ENCODE data around the gene KLHDC4. TPM values are rescaled to one million over a fixed set of nuclear protein-coding genes. Genes with fewer than 3 reads are reported as not detected.

Gene KLHDC4
- total and polyA plus RNA-seq, 2 experiments from 2014 or later = 12.8 to 15.6 TPM

DNA sequence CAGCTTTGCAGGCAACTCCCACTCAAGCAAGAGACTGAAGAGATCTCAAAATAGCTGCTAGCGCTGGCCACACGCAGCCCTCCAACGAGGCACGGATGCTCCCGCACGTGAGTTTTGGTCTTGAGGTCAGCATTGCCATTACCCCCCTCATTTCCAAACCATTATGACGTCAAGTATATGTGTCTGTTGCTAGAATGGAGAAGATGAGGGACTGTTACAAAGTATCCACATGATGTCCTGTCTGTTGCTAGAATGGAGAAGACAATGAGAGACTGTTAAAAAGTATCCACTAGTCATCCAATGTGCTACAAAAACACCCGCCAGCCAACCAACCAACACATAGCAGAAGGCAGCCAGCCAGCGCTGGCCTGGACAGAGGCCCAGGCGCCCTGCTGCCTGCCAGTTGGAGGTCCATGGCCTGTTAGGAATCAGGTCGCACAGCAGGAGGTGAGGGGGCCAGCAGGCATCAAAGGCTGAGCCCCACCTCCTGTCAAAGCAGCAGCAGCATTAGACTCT, 24.8 kb downstream of the KLHDC4 start:
- no peak overlapping the region for H3K27ac ChIP-seq
- no peak for DNase-seq (ENCODE audit: low spot score)
- TF ChIP-seq EZH2 (IDR thresholded peaks at IDR 0.05; ENCODE audit: borderline replicate concordance) = no peak
- no peak for TF ChIP-seq EZH2phosphoT487 (IDR thresholded peaks at IDR 0.05; ENCODE audit: low read depth, severe bottlenecking, unreplicated experiment)
- TF ChIP-seq, protein P1, sequence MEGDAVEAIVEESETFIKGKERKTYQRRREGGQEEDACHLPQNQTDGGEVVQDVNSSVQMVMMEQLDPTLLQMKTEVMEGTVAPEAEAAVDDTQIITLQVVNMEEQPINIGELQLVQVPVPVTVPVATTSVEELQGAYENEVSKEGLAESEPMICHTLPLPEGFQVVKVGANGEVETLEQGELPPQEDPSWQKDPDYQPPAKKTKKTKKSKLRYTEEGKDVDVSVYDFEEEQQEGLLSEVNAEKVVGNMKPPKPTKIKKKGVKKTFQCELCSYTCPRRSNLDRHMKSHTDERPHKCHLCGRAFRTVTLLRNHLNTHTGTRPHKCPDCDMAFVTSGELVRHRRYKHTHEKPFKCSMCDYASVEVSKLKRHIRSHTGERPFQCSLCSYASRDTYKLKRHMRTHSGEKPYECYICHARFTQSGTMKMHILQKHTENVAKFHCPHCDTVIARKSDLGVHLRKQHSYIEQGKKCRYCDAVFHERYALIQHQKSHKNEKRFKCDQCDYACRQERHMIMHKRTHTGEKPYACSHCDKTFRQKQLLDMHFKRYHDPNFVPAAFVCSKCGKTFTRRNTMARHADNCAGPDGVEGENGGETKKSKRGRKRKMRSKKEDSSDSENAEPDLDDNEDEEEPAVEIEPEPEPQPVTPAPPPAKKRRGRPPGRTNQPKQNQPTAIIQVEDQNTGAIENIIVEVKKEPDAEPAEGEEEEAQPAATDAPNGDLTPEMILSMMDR (IDR thresholded peaks at IDR 0.05; ENCODE audit: poor library complexity) = no peak
- no peak overlapping the region for H2AFZ ChIP-seq
- 94% methylated on average over 11 of the region's 11 CpGs for WGBS (ENCODE audit: low lambda C conversion rate, missing lambda C conversion rate)
- H3K4me3 ChIP-seq = no peak overlapping the region
- no peaks in the 10 kb centered on the region for H3K4me1 ChIP-seq (ENCODE audit: insufficient read depth)
- no peaks in the 10 kb centered on the region for H3K9me2 ChIP-seq (replicated peaks; ENCODE audit: insufficient read depth)
- no peaks in the 10 kb centered on the region for H4K20me1 ChIP-seq (ENCODE audit: insufficient read depth, poor library complexity, severe bottlenecking)
- no peaks in the 10 kb centered on the region for H3K36me3 ChIP-seq (replicated peaks; ENCODE audit: insufficient read depth, low read depth)
- no peak overlapping the region for H3K4me2 ChIP-seq
- no peaks in the 10 kb centered on the region for H3K9me3 ChIP-seq (ENCODE audit: low read depth)
- H3K79me2 ChIP-seq = no peaks in the 10 kb centered on the region
- no peaks in the 10 kb centered on the region for H3K27me3 ChIP-seq

DNA sequence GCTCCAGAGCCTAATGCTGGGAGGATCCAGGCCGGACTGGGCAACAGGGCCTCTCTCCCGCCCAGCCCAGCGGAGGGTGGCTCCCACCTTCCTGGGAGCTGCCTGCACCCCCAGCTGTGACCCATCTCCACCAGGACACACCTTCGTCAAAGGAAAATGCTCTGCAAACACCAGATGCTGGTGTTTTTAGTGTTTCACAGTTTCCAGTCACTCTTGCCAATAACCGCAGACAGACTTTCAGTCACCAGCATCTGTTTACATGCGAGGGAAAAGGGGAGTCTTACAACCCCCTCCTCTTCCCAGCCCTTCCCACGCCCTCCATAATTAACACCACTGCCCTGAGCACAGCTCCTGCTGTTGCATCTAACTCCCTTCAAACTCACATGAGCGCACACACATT, 25.3 kb downstream of the KLHDC4 start:
- no peaks in the 10 kb centered on the region for H3K27me3 ChIP-seq
- H3K4me3 ChIP-seq = no peak overlapping the region
- H4K20me1 ChIP-seq (ENCODE audit: insufficient read depth, poor library complexity, severe bottlenecking) = no peaks in the 10 kb centered on the region
- no peaks in the 10 kb centered on the region for H3K79me2 ChIP-seq
- H3K9me3 ChIP-seq (ENCODE audit: low read depth) = no peaks in the 10 kb centered on the region
- no peak overlapping the region for H3K4me2 ChIP-seq
- 95% methylated on average over 8 of the region's 8 CpGs for WGBS (ENCODE audit: low lambda C conversion rate, missing lambda C conversion rate)
- no peaks in the 10 kb centered on the region for H3K36me3 ChIP-seq (replicated peaks; ENCODE audit: insufficient read depth, low read depth)
- TF ChIP-seq EZH2phosphoT487 (IDR thresholded peaks at IDR 0.05; ENCODE audit: low read depth, severe bottlenecking, unreplicated experiment) = no peak
- no peak for TF ChIP-seq EZH2 (IDR thresholded peaks at IDR 0.05; ENCODE audit: borderline replicate concordance)
- TF ChIP-seq, protein P1 (IDR thresholded peaks at IDR 0.05; ENCODE audit: poor library complexity) = no peak
- no peak overlapping the region for H2AFZ ChIP-seq
- H3K27ac ChIP-seq = no peak overlapping the region
- DNase-seq (ENCODE audit: low spot score) = no peak
- H3K9me2 ChIP-seq (replicated peaks; ENCODE audit: insufficient read depth) = no peaks in the 10 kb centered on the region
- H3K4me1 ChIP-seq (ENCODE audit: insufficient read depth) = no peaks in the 10 kb centered on the region

DNA sequence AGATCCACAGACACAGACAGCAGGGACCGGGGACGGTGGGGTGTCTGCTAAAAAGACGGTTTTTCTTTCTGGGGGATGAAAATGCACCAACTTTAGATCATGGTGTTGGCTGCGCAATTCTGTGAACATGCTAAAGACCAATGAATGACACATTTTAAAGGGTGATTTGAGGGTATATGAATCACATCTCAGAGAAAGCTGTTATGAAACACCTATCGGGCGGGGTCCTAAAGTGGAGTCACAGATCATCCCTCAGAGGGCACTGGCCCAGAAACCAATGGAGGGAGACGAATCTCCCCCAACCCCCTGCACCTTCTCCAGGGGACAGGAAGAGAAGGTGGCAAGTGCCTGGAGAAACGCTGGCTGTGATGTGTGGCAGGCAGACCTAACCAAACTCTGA, 26.0 kb downstream of the KLHDC4 start:
- H3K9me3 ChIP-seq (ENCODE audit: low read depth) = no peaks in the 10 kb centered on the region
- H3K27ac ChIP-seq = no peak overlapping the region
- no peak overlapping the region for H3K4me2 ChIP-seq
- H3K79me2 ChIP-seq = no peaks in the 10 kb centered on the region
- H3K36me3 ChIP-seq (replicated peaks; ENCODE audit: insufficient read depth, low read depth) = no peaks in the 10 kb centered on the region
- H3K4me3 ChIP-seq = no peak overlapping the region
- no peaks in the 10 kb centered on the region for H3K4me1 ChIP-seq (ENCODE audit: insufficient read depth)
- H3K27me3 ChIP-seq = no peaks in the 10 kb centered on the region
- TF ChIP-seq EZH2phosphoT487 (IDR thresholded peaks at IDR 0.05; ENCODE audit: low read depth, severe bottlenecking, unreplicated experiment) (no peak), EZH2 (IDR thresholded peaks at IDR 0.05; ENCODE audit: borderline replicate concordance) (no peak)
- TF ChIP-seq, protein P1 (IDR thresholded peaks at IDR 0.05; ENCODE audit: poor library complexity) = no peak
- 91% methylated on average over 8 of the region's 8 CpGs for WGBS (ENCODE audit: low lambda C conversion rate, missing lambda C conversion rate)
- no peak overlapping the region for H2AFZ ChIP-seq
- DNase-seq (ENCODE audit: low spot score) = no peak
- H3K9me2 ChIP-seq (replicated peaks; ENCODE audit: insufficient read depth) = no peaks in the 10 kb centered on the region
- no peaks in the 10 kb centered on the region for H4K20me1 ChIP-seq (ENCODE audit: insufficient read depth, poor library complexity, severe bottlenecking)

DNA sequence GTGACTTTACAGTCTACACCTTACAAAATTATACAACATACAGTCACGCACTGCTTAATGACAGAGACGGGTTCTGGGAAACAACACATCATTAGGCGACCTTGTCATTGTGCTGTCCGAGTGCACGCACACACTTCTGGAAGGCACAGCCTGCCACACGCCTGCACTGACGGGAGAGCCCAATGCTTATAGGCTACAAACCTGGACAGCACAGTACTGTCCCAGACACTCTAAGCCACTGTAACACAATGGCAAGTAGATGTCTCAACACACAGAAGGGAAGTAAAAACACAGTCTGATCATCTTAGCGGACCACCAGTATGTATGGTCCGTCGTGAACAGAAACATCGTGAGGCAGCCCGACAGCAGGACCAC, 29.8 kb downstream of the KLHDC4 start:
- H3K27me3 ChIP-seq = no peaks in the 10 kb centered on the region
- no peak overlapping the region for H2AFZ ChIP-seq
- DNase-seq (ENCODE audit: low spot score) = no peak
- no peaks in the 10 kb centered on the region for H3K4me1 ChIP-seq (ENCODE audit: insufficient read depth)
- H3K9me2 ChIP-seq (replicated peaks; ENCODE audit: insufficient read depth) = no peaks in the 10 kb centered on the region
- no peak overlapping the region for H3K27ac ChIP-seq
- H4K20me1 ChIP-seq (ENCODE audit: insufficient read depth, poor library complexity, severe bottlenecking) = no peaks in the 10 kb centered on the region
- no peak overlapping the region for H3K4me2 ChIP-seq
- H3K79me2 ChIP-seq = no peaks in the 10 kb centered on the region
- TF ChIP-seq EZH2phosphoT487 (IDR thresholded peaks at IDR 0.05; ENCODE audit: low read depth, severe bottlenecking, unreplicated experiment) (no peak), EZH2 (IDR thresholded peaks at IDR 0.05; ENCODE audit: borderline replicate concordance) (no peak)
- TF ChIP-seq, protein P1 (IDR thresholded peaks at IDR 0.05; ENCODE audit: poor library complexity) = no peak
- 94% methylated on average over 12 of the region's 12 CpGs for WGBS (ENCODE audit: low lambda C conversion rate, missing lambda C conversion rate)
- H3K36me3 ChIP-seq (replicated peaks; ENCODE audit: insufficient read depth, low read depth) = no peaks in the 10 kb centered on the region
- no peak overlapping the region for H3K4me3 ChIP-seq
- H3K9me3 ChIP-seq (ENCODE audit: low read depth) = no peaks in the 10 kb centered on the region

All from hepatocyte (in vitro differentiated cells).